ENCODE measurements around the gene IFNL3.
"Not testable (repeated sequence)": the region's sequence is repeated elsewhere in the genome, so short reads cannot be mapped to it uniquely, and the experiment has no call there.

IFNL3 gene

DNA sequence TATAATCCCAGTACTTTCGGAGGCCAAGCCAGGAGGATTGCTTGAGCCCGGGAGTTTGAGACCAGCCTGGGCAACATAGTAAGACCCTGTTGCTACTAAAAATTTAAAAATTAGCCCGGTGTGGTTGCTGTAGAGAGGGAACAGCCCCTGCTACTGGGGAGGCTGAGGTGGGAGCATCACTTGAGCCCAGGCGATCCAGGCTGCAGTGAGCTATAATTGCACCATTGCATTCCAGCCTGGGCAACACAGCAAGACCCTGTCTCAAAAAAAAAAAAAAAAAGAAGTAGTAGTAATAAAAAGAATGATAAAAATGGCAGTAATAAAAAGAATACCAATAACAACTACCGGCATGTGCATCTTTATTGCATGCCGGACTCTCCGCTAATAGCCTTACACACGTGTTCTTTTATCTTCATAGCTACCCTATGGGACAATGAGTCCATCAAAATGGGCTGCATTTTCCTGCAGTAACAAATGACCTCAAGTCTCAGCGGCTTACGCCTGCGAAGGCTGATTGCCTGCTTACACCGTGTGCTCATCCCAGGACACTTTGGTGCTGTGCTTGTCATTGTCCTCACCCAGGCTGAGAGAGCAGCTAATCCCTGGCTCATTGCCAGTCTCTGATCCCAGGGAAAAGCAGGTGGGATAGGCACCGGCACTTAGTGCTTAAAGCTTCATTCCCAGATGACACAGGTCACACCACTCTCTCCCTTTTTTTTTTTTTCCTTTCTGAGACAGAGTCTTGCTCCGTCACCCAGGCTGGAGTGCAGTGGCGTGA is 26.4 kb downstream of the IFNL3 start:
- no peak for DNase-seq (ENCODE audit: low spot score)

GRCh38 chr19:39217094-39217493 is 27.7 kb downstream of the IFNL3 start:
- DNase-seq (ENCODE audit: low spot score): no peak

DNA sequence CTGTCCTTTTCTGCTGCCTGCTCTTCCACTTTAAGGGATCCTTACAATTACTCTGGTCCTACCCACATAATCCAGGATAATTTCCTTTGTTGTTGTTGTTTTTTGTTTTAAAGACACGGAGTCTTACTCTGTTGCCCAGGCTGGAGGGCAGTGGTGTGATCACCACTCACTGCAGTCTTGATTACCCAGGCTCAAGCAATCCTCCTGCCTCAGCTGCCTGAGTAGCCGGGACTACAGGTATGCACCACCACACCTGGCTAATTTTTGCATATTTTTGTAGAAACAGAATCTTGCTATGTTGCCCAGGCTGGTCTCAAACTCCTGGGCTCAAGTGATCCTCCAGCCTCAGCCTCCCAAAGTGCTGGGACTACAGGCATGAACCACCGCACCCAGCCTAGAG is 29.5 kb downstream of the IFNL3 start:
- DNase-seq (ENCODE audit: low spot score): not testable (repeated sequence)

DNA sequence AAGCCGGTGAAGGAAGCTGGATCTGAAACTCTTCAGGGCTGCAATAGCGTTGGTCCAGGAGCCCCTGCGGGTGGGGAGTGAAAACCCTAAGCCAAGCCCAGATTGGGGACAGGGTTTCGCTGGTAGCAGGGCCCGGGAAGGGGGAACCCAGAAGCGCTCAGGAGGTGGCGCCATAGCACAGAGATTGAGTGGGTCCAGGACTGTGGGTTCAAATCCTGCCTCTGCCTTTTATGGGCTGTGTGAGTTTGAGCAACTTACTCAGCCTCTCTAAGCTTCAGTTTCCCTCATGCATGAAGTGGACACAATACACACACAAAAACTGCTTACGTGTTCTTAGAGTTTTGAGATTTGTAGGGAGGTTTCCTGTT is 32.4 kb downstream of the IFNL3 start:
- peak; percentile 57 for DNase-seq (ENCODE audit: low spot score)

DNA sequence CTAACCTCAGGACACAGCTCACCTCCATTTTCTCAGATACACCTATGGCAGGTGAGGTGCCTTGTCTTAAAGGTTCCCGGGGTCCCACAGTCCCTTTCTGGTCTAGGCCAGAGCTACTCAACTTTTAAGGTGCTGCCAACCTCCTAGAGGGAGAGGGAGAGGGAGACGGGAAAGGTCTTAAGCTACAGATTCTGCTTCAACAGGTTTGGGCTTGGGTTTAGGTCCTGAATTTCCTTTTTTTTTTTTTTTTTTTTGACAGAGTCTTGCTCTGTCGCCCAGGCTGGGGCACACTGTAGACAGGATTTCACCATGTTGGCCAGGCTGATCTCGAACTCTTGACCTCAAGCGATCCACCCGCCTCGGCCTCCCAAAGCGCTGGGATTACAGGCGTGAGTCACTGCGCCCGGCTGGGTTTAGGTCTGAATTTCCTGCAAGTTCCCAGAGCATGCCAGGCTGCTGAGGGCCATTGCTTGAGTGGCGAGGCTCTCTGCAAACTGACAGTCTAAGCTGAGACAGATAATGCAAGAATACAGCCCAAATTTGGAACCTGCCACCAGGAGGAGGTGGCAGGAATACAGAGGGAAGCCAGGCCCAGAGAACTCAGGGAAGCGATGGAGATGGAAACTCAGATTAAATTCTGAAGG is 33.0 kb downstream of the IFNL3 start:
- DNase-seq (ENCODE audit: low spot score): no peak

DNA sequence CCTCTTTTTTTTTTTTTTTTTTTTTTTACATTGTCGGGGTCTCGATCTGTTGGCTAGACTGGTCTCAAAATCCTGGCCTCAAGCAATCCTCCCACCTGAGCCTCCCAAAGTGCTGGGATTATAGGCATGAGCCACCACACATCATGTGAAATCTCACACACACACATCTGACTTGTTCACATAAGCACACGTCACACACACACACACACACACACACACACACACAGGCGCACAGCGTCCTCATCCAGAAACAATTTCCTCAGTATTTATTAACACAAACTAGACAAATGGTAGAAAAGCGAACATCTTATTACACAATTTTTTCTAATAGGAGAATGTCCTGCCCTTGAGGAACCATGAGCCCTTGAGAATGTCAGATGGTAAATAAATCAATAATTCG is 35.6 kb downstream of the IFNL3 start:
- no peak for DNase-seq (ENCODE audit: low spot score)

DNA sequence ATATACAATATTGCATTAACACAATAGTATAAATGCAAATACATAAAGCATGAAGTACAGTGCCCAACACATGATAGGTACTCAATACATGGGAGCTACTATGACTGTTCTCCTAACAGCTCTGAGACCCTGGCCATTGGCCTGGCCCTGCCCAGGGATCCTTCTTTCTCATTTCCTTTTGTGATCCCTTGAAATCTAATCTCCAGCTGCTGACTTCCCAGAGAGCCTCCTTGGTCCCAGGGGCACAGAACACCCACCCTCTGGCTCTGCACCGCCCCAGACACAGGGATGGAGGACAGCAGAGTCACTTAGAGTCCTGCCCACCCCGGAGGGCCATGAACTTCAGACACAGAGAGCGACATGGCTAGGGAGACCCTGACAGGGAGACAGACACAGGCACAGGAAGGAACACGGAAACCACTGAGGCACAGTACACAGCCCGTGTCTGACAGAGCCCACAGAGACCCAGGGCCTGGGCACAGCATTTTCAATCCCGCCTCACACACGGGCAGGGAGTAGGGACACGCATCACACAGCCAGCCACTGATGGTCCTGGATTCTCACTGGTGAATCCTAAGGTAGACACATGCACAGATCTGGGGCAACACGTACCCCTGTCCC is 36.5 kb downstream of the IFNL3 start:
- no peak for DNase-seq (ENCODE audit: low spot score)

GRCh38 chr19:39207293-39207836 is 37.4 kb downstream of the IFNL3 start:
- DNase-seq (ENCODE audit: low spot score): no peak

DNA sequence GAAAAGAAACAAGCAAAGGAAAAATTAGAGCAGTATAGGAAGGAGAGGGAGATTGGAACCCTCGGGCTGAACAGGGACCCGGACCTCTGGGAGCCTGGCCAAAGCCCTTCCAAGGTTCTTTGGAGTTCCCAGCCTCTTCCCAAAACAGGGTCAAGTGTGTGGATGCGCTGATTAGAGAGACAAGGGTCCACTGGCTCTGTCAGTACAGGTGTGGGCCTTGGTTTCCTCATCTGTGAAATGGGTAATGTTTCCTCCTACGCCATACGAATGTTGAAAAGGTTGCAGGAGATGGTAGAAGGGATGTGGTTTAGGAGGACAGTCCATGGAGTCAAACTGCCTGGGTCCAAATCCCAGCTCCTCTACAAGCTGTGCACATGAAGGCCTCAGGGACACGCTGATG is 38.7 kb downstream of the IFNL3 start:
- no peak for DNase-seq (ENCODE audit: low spot score)

- no peak for DNase-seq (ENCODE audit: low spot score)
Observed at GRCh38 chr19:39205449-39205764, 39.4 kb downstream of the IFNL3 start.

DNA sequence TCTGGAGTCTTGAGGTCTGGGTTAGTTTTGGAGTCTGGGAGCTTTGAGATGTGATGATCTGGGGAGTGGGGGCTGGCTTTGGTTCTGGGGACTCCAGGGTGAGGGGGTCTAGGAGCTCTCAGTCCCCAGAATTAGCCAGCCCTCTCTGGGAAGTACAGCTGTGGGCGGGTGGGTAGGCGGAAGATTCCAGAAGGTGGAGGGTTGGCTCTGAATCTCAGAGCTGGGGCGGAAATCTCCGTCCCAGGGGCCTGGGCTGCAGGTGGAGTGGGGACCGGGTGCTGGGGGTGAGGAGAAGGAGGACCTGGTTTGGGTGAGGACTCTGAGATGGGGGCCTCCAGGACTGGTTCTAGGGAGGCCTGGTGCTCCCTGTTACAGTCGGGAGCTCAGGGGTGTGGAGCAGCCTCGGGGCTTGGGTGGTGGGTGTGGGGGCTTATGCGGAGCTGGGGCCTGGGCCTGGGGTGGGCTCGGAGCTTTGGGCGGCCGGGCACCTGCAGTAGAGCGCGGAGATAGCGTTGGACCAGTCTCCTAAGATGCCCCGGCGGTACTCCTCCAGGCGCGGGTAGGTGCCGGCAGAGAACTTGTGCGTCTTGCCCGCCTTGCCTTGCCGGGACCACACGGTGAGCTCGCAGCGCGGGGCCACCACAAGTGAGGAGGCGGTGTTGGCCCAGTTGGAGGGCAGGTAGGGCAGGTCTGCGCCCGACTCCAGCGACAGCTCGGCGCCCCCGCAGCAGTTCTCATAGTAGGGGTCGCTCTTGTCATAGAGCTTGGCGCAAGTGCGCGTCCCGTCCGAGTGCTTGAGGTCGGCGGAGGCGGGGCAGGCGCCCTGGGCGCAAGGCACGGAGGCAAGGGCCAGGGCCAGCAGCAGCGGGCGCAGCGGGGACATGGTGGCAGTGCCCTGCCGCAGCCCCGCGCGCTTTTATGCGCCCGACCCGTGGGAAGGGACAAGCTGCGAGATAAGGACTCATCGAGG is 41.1 kb downstream of the IFNL3 start, which contains the start of gene SYCN:
Gene SYCN, minus strand, starts transcription at position 892 of the 970 bp plus-strand sequence. Its CDS starts 9 bp downstream, at position 883.
- no peak for DNase-seq (ENCODE audit: low spot score)

- no peak for DNase-seq (ENCODE audit: low spot score)
Observed at GRCh38 chr19:39202998-39203355, 41.8 kb downstream of the IFNL3 start.

- DNase-seq (ENCODE audit: low spot score): no peak
Observed at GRCh38 chr19:39200803-39201115, 44.0 kb downstream of the IFNL3 start.

- no peak for DNase-seq (ENCODE audit: low spot score)
Observed at GRCh38 chr19:39200066-39200802, 44.6 kb downstream of the IFNL3 start.

DNA sequence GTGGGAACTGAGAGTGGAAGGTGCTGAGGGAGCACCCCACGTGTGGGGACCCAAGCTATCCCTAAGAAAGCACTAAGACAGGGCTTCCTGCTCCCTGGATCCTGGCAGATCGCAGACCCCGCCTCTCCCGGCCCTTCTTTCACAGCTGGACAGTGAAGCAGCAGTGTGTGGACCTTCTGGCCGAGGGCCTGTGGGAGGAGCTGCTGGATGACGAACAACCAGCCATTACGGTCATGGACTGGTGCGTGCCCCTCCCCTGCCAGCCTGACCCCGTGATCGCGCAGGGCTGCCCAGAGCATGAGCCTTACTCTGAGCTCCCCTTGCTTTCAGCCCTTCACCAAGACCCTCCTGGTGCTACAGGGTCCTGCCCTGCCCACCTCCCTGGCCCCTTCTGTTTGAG is 45.8 kb downstream of the IFNL3 start:
- no peak for DNase-seq (ENCODE audit: low spot score)

DNA sequence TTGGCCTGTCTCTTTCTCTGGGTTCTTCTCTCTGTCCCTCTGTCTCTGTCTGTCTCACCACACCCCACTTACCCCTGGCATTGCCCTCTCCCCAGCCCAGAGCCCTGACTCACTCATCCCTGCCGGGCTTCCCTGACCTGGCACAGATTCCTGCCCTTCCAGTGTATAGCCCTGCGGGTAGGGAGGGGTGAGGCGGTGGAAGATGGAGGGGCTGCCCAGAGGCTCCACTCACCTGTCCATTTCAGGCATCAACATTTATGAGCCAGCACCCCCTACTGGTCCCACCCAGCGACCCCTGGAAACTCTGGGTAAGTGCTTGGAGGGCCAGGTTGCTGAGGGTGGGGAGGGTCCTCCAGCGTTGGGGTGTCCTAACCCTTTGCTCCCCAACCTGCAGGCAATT is 47.0 kb downstream of the IFNL3 start:
- DNase-seq (ENCODE audit: low spot score): no peak

DNA sequence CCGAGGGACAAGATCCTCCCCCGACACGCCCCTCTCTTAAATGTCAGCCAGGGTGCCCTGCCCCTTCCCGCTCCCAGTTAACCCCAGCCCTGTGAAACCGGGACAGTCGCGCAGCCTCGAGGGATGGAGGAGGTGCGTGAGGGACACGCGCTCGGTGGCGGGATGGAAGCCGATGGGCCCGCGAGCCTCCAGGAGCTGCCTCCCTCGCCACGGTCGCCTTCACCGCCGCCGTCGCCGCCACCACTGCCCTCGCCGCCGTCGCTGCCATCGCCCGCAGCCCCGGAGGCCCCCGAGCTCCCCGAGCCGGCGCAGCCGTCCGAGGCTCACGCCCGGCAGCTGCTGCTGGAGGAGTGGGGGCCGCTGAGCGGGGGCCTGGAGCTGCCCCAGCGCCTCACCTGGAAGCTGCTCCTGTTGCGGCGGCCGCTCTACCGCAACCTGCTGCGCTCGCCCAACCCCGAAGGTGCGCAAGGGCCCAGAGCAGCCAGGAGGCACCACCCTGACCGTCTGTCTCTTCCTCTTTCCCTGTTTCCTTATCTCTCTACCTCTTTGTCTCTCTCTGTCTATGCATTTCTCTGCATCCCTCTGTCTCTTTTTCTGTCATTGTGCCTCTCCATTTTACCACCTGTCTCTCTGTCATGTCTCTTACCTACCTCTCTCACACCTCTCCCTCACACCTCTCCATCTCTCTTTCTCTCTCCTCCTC is 47.8 kb downstream of the IFNL3 start, which contains the start of gene NCCRP1:
Gene NCCRP1, plus strand, starts transcription at position 105 of the 703 bp plus-strand sequence. Its CDS starts 19 bp downstream, at position 124.
- DNase-seq (ENCODE audit: low spot score): no peak

DNA sequence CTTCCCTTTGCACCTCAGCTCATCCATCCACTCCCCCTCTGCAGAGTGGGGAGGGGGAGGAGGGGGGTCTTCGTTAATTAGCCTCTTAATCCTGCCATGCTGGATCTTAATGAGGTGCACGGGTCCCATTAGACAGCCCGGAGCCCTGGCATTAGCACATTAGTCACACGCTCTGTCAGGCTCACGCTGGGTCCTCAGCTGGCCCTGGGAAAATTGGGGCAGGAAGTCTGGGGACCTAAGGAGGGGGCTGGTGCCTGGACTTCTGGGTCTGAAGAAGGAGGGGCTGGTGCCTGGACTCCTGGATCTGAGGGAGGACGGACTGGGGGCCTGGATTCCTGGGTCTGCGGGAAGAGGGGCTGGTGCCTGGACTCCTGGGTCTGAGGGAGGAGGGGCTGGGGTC is 48.5 kb downstream of the IFNL3 start:
- no peak for DNase-seq (ENCODE audit: low spot score)

DNA sequence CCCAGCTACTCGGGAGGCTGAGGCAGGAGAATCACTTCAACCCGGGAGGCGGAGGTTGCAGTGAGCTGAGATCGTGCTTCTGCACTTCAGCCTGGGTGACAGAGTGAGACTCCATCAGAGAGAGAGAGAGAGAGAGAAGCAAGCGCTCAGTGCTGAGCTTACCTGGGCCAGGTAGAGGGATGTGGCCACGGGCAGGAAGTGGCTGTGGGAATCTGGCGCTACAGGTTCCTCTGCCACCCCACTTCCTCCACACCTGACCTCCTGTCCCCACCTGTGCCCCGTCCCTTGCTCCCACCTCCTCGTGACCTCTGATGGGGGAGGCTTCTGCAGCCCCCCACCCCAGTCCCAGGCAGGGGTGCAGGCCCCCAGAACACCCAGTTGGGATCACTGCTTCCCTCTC is 49.1 kb downstream of the IFNL3 start:
- DNase-seq (ENCODE audit: low spot score): peak; percentile 9

- no peak for DNase-seq (ENCODE audit: low spot score)
Observed at GRCh38 chr19:39194832-39195542, 49.8 kb downstream of the IFNL3 start.
